H1 (cell line): ENCODE results near the gene GRIA4. TPM values are rescaled to one million over a fixed set of nuclear protein-coding genes. Genes with fewer than 3 reads are reported as not detected.

Experiments used
- CTCF ChIA-PET: fragments of 300-600 bp; sonication (Branson Sonifier 250); formaldehyde crosslinking; loops from one replicate; lab custom pipeline; 2021; ENCODE audit not compliant: partially characterized antibody; lab: Charles Lee
- POLR2A ChIA-PET: fragments of 300-600 bp; sonication (Branson Sonifier 250); formaldehyde crosslinking; loops from one replicate; lab custom pipeline; 2021; ENCODE audit warnings: inconsistent platforms; ENCODE audit not compliant: partially characterized antibody; lab: Charles Lee
- DNase-seq, 2 experiments: peaks; one replicate each; pipeline versions ENCODE4 v3.0.0 to v3.0.0-alpha.2; 2010 to 2022; ENCODE audit warnings: low spot score in 2 of 2, low read depth in 1 of 2, mixed read lengths in 1 of 2
- FAIRE-seq: peaks from 2 replicates; lab custom pipeline; 2011; peaks lifted over from hg19 to GRCh38; lab: Jason Lieb, UNC
- H2AFZ ChIP-seq: 2 replicates; pipeline ENCODE4 v1.8.1; 2012; ENCODE audit warnings: low read length, inconsistent platforms
- H2AK5ac ChIP-seq: 2 replicates; pipeline ENCODE4 v1.6.1; 2013; ENCODE audit warnings: low read depth, low read length
- H2BK120ac ChIP-seq: replicated peaks from 2 replicates; pipeline ENCODE3; 2013; ENCODE audit warnings: low read depth, low read length, inconsistent platforms
- H2BK12ac ChIP-seq: 2 replicates; pipeline ENCODE4 v1.6.1; 2013; ENCODE audit warnings: low read depth, low read length
- H2BK15ac ChIP-seq: 2 replicates; pipeline ENCODE4 v1.6.1; 2013; ENCODE audit warnings: low read length
- H2BK20ac ChIP-seq: 2 replicates; pipeline ENCODE4 v1.6.1; 2013; ENCODE audit warnings: low read length
- H2BK5ac ChIP-seq: 2 replicates; pipeline ENCODE4 v1.6.1; 2013; ENCODE audit warnings: low read depth, low read length
- H3K14ac ChIP-seq: 2 replicates; pipeline ENCODE4 v1.6.1; 2013; ENCODE audit warnings: inconsistent platforms; ENCODE audit not compliant: insufficient read length
- H3K18ac ChIP-seq: 2 replicates; pipeline ENCODE4 v1.6.1; 2013; ENCODE audit warnings: low read length; ENCODE audit errors: extremely low read depth
- H3K23ac ChIP-seq: 2 replicates; pipeline ENCODE4 v1.6.1; 2013; ENCODE audit warnings: inconsistent platforms; ENCODE audit not compliant: insufficient read length
- H3K23me2 ChIP-seq: 2 replicates; pipeline ENCODE4 v1.6.1; 2013; ENCODE audit warnings: low read depth, low read length
- H3K27ac ChIP-seq: 2 replicates; pipeline ENCODE4 v1.6.1; 2011; ENCODE audit warnings: low read depth, low read length, inconsistent platforms
- H3K27me3 ChIP-seq, 4 experiments: replicated peaks in 1 of 4; 1 replicate in 1 of 4; 2 replicates in 3 of 4; pipeline versions ENCODE4 v1.6.1 to v1.8.1; 2011 to 2013; ENCODE audit warnings: low read length in 3 of 4, mild to moderate bottlenecking in 3 of 4, inconsistent platforms in 2 of 4, mixed read lengths in 2 of 4, moderate library complexity in 1 of 4; ENCODE audit not compliant: control insufficient read depth in 3 of 4, insufficient read depth in 3 of 4; ENCODE audit errors: extremely low read depth in 1 of 4
- H3K36me3 ChIP-seq, 4 experiments: 2 replicates each; pipeline versions ENCODE4 v1.6.1 to v1.8.1; 2011 to 2013; ENCODE audit warnings: mild to moderate bottlenecking in 4 of 4, low read length in 3 of 4, moderate library complexity in 2 of 4, control low read depth in 1 of 4, inconsistent platforms in 1 of 4; ENCODE audit not compliant: insufficient read depth in 4 of 4, control insufficient read depth in 2 of 4
- H3K4ac ChIP-seq: replicated peaks from 2 replicates; pipeline ENCODE3; 2013; ENCODE audit warnings: low read length, low read depth, mixed read lengths, inconsistent platforms; ENCODE audit not compliant: insufficient read length
- H3K4me1 ChIP-seq, 4 experiments: replicated peaks in 1 of 4; 1 replicate in 1 of 4; 2 replicates in 3 of 4; pipeline versions ENCODE4 v1.6.1 to v1.8.1; 2011 to 2013; ENCODE audit warnings: low read length in 3 of 4, inconsistent platforms in 2 of 4, mixed read lengths in 1 of 4; ENCODE audit not compliant: insufficient read depth in 4 of 4, control insufficient read depth in 3 of 4
- H3K4me2 ChIP-seq, 2 experiments: 2 replicates each; pipeline versions ENCODE4 v1.6.1 to v1.8.1; 2011 to 2013; ENCODE audit warnings: low read depth in 2 of 2, low read length in 2 of 2, control low read depth in 1 of 2, inconsistent platforms in 1 of 2, mild to moderate bottlenecking in 1 of 2; ENCODE audit not compliant: insufficient read depth in 1 of 2
- H3K4me3 ChIP-seq, 4 experiments: fragments of 200-600, 300-600 bp in 1 of 4; sonication (generic), shearing (Covaris generic), sonication (Bioruptor Twin) in 1 of 4; 2 replicates each; pipeline versions ENCODE4 v1.5.1 to v1.8.1; 2011 to 2016; ENCODE audit warnings: low read length in 4 of 4, low read depth in 3 of 4, control low read depth in 2 of 4, inconsistent platforms in 2 of 4, mild to moderate bottlenecking in 2 of 4, mixed read lengths in 1 of 4, moderate library complexity in 1 of 4; ENCODE audit not compliant: insufficient read depth in 2 of 4; ENCODE audit errors: extremely low read depth in 1 of 4
- H3K56ac ChIP-seq: replicated peaks from 2 replicates; pipeline ENCODE3; 2013; ENCODE audit warnings: low read depth, mild to moderate bottlenecking, mixed read lengths, low read length, inconsistent platforms; ENCODE audit not compliant: insufficient read length
- H3K79me1 ChIP-seq: 2 replicates; pipeline ENCODE4 v1.6.1; 2013; ENCODE audit warnings: low read depth, low read length, control low read depth
- H3K79me2 ChIP-seq, 2 experiments: 2 replicates each; pipeline versions ENCODE4 v1.6.1 to v1.8.1; 2012 to 2013; ENCODE audit warnings: low read length in 2 of 2, mild to moderate bottlenecking in 2 of 2, inconsistent platforms in 1 of 2; ENCODE audit not compliant: insufficient read depth in 2 of 2, control insufficient read depth in 1 of 2
- H3K9ac ChIP-seq, 4 experiments: replicated peaks in 1 of 4; 1 replicate in 1 of 4; 2 replicates in 3 of 4; pipeline versions ENCODE4 v1.6.1 to v1.8.1; 2011 to 2013; ENCODE audit warnings: low read depth in 3 of 4, low read length in 3 of 4, control low read depth in 2 of 4, mild to moderate bottlenecking in 2 of 4, moderate library complexity in 2 of 4, inconsistent platforms in 1 of 4; ENCODE audit errors: extremely low read depth in 1 of 4
- H3K9me3 ChIP-seq, 2 experiments: 2 replicates each; pipeline versions ENCODE4 v1.6.1 to v1.8.1; 2012 to 2013; ENCODE audit warnings: mild to moderate bottlenecking in 2 of 2, moderate library complexity in 2 of 2, control low read depth in 1 of 2, inconsistent platforms in 1 of 2, low read depth in 1 of 2, low read length in 1 of 2, mixed read lengths in 1 of 2; ENCODE audit not compliant: insufficient read depth in 2 of 2
- H4K20me1 ChIP-seq, 2 experiments: replicated peaks in 1 of 2; 2 replicates each; pipeline versions ENCODE3 to v1.8.1; 2011 to 2013; ENCODE audit warnings: inconsistent platforms in 2 of 2, low read length in 2 of 2, mild to moderate bottlenecking in 1 of 2; ENCODE audit not compliant: insufficient read depth in 2 of 2, control insufficient read depth in 1 of 2
- H4K5ac ChIP-seq: 2 replicates; pipeline ENCODE4 v1.6.1; 2013; ENCODE audit warnings: low read length, low read depth, mixed read lengths, inconsistent platforms; ENCODE audit not compliant: insufficient read length
- H4K8ac ChIP-seq: 2 replicates; pipeline ENCODE4 v1.8.0; 2013; ENCODE audit warnings: mild to moderate bottlenecking, moderate library complexity, low read length, inconsistent platforms; ENCODE audit not compliant: insufficient read depth; ENCODE audit errors: extremely low read depth
- H4K91ac ChIP-seq: replicated peaks from 2 replicates; pipeline ENCODE3; 2013; ENCODE audit warnings: low read length, mixed read lengths, inconsistent platforms; ENCODE audit not compliant: insufficient read length
- BRCA1 ChIP-seq: IDR thresholded peaks from 2 replicates; pipeline ENCODE4 v1.6.1; 2012; ENCODE audit warnings: low read depth, low read length, improper control_type of control experiment
- CBX5 ChIP-seq: fragments of 300-800, 300-1000 bp; sonication (generic); IDR thresholded peaks from 2 replicates; pipeline ENCODE4 v1.7.1; 2016; ENCODE audit warnings: antibody characterized with exemption, low read length, low read depth
- CBX8 ChIP-seq: fragments of 300-800, 300-1000 bp; sonication (generic); IDR thresholded peaks from 2 replicates; pipeline ENCODE4 v1.7.1; 2016; ENCODE audit warnings: low read depth, low read length, borderline replicate concordance
- CTBP2 ChIP-seq: IDR thresholded peaks from 2 replicates; pipeline ENCODE4 v1.7.0; 2011; ENCODE audit warnings: borderline replicate concordance, mild to moderate bottlenecking, moderate library complexity, mixed read lengths, low read length; ENCODE audit not compliant: insufficient read depth, insufficient read length
- HDAC2 ChIP-seq, 2 experiments: fragments of 300-600 bp in 1 of 2; sonication (generic) in 1 of 2; IDR thresholded peaks; 2 replicates each; pipeline ENCODE4 v1.6.1; 2011 to 2012; ENCODE audit warnings: low read depth in 2 of 2, low read length in 2 of 2, mild to moderate bottlenecking in 2 of 2, moderate library complexity in 2 of 2, borderline replicate concordance in 1 of 2, inconsistent platforms in 1 of 2
- KDM4A ChIP-seq: IDR thresholded peaks from one replicate; pipeline ENCODE4 v1.7.1; 2012; ENCODE audit warnings: low read depth, mild to moderate bottlenecking, moderate library complexity, low read length, inconsistent platforms; ENCODE audit not compliant: severe bottlenecking
- WGBS, 2 experiments: shearing (Covaris generic) in 1 of 2; methylation state at CpG; one replicate each; pipeline versions ENCODE4 v1.1.6 to v1.1.7; 2013 to 2015; ENCODE audit warnings: low lambda C conversion rate in 2 of 2, mixed read lengths in 2 of 2, inconsistent platforms in 1 of 2, low coverage in 1 of 2, missing lambda C conversion rate in 1 of 2; ENCODE audit not compliant: insufficient replicate concordance in 2 of 2, insufficient coverage in 1 of 2, insufficient read length in 1 of 2; ENCODE audit errors: extremely low coverage in 1 of 2, missing lambda C conversion rate in 1 of 2; 5-methylcytosine and 5-hydroxymethylcytosine counted together
- polyA plus RNA-seq, 7 experiments: library from polyadenylated mRNA; depleted of rRNA in 3 of 7; stranded (reverse) in 5 of 7; unstranded in 2 of 7; fragments of >200 nt in 5 of 7; fragments of 200-250 nt in 2 of 7; gene quantifications; 1 replicate in 5 of 7; 2 replicates in 1 of 7; 4 replicates in 1 of 7; pipeline versions ENCODE4 v1.2.1 to v1.2.3, GENCODE V29; 2011 to 2013; ENCODE audit warnings: missing spikeins in 2 of 7, mixed read lengths in 2 of 7
- total RNA-seq: library from RNA; stranded (reverse); fragmentation: NEBNext Ultra II Directional; extraction: Animal tissue kit (Norgen Biotek cat#: 25700); gene quantifications from 2 replicates; pipeline ENCODE4 v1.2.1, GENCODE V29; 2021

GRIA4 gene
- total and polyA plus RNA-seq, 2 of the 8 experiments (the other 6 are each of a cell fraction or from before 2014, with no cell fraction given): 12.5 to 21.8 TPM

DNA sequence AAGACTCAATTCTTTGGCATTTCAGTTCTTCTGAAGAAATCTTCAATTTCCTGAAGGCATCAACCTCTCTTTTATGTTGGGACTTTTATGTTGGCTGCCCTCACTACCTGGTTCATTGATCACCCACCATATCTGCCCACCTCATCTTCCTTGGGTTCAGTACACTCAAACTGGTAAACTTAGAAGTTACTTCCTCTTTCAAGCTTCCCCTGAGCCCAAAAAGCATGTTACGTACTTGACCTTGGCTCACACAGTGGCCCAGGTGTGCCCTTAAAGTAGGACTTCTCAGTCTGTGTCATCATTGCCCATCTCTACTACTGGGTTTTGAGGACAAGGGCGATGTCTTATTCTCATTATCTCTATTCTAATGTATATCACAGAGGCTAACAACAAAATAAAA lies 86.1 kb downstream of the GRIA4 start:
- no peak overlapping the region for H3K14ac ChIP-seq
- H2BK20ac ChIP-seq: no peak overlapping the region
- ChIA-PET POLR2A (no interaction called here), CTCF (no interaction called here)
- H3K18ac ChIP-seq: no peak overlapping the region
- no peaks in the 10 kb centered on the region for H3K36me3 ChIP-seq
- 88% methylated on average over 2 of the region's 2 CpGs; no CpG with 5 or more reads in 1 of the 2 experiments for WGBS, 2 experiments
- no peak overlapping the region for H4K8ac ChIP-seq
- no peak overlapping the region for H2BK120ac ChIP-seq
- H4K91ac ChIP-seq: no peak overlapping the region
- no peak overlapping the region for H3K4me2 ChIP-seq
- H4K20me1 ChIP-seq: no peaks in the 10 kb centered on the region
- H4K5ac ChIP-seq: no peak overlapping the region
- TF ChIP-seq CBX5: no peak
- no peak for TF ChIP-seq KDM4A
- TF ChIP-seq CTBP2: no peak
- TF ChIP-seq BRCA1: no peak
- no peak for TF ChIP-seq HDAC2 (IDR thresholded peaks at IDR 0.05; ENCODE audit: borderline replicate concordance in 1 of 2, low read depth in 2 of 2, low read length in 2 of 2)
- TF ChIP-seq CBX8: no peak
- no peak overlapping the region for H3K9ac ChIP-seq
- no peaks in the 10 kb centered on the region for H3K79me1 ChIP-seq
- H3K4me1 ChIP-seq: peaks cover 0 to 3% (median 0%) of the 10 kb centered on the region in 4 experiments; a peak in 2 of 7 replicates
- H3K9me3 ChIP-seq: no peaks in the 10 kb centered on the region
- H3K23ac ChIP-seq: no peak overlapping the region
- 0 out of 2 replicates have a peak overlapping the region, but pooled peaks have one; percentile 57 for H2AK5ac ChIP-seq
- no peak overlapping the region for H2AFZ ChIP-seq
- H2BK12ac ChIP-seq: peak overlapping the region; percentile 75
- DNase-seq (no peak), FAIRE-seq (no peak)
- no peak overlapping the region for H2BK5ac ChIP-seq
- no peaks in the 10 kb centered on the region for H3K27me3 ChIP-seq
- H3K79me2 ChIP-seq: no peaks in the 10 kb centered on the region
- no peak overlapping the region for H2BK15ac ChIP-seq
- H3K23me2 ChIP-seq: peaks cover 2% of the 10 kb centered on the region; the same call in 1 of the 2 replicates
- no peak overlapping the region for H3K56ac ChIP-seq
- H3K4ac ChIP-seq: no peak overlapping the region
- H3K4me3 ChIP-seq: no peak overlapping the region
- H3K27ac ChIP-seq: no peak overlapping the region
